ENCODE measurements around the gene ITPR2.

DNA sequence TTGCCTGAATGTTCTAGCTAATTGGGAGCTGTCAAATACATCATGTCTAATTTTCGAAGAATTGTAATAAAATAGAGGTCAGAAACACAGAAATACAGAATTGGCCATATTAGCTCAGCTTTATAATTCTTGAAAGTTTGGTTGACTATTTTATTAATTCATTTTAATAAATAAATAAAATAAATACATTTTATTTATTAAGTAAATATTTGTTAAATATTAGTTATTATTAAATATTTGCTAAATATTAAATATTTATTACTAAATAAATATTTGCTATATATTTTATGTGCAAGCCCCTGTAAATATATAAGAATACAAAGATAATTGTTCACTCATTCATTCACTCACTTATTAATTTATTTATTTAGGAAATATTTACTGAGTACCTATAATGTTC is 406.3 kb downstream of the ITPR2 start:
- no peak for TF ChIP-seq POLR2AphosphoS5 (IDR thresholded peaks at IDR 0.05; ENCODE audit: low read depth)
- TF ChIP-seq, protein P1, sequence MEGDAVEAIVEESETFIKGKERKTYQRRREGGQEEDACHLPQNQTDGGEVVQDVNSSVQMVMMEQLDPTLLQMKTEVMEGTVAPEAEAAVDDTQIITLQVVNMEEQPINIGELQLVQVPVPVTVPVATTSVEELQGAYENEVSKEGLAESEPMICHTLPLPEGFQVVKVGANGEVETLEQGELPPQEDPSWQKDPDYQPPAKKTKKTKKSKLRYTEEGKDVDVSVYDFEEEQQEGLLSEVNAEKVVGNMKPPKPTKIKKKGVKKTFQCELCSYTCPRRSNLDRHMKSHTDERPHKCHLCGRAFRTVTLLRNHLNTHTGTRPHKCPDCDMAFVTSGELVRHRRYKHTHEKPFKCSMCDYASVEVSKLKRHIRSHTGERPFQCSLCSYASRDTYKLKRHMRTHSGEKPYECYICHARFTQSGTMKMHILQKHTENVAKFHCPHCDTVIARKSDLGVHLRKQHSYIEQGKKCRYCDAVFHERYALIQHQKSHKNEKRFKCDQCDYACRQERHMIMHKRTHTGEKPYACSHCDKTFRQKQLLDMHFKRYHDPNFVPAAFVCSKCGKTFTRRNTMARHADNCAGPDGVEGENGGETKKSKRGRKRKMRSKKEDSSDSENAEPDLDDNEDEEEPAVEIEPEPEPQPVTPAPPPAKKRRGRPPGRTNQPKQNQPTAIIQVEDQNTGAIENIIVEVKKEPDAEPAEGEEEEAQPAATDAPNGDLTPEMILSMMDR (IDR thresholded peaks at IDR 0.05; ENCODE audit: insufficient read depth, low read length): no peak
- TF ChIP-seq, protein P2, sequence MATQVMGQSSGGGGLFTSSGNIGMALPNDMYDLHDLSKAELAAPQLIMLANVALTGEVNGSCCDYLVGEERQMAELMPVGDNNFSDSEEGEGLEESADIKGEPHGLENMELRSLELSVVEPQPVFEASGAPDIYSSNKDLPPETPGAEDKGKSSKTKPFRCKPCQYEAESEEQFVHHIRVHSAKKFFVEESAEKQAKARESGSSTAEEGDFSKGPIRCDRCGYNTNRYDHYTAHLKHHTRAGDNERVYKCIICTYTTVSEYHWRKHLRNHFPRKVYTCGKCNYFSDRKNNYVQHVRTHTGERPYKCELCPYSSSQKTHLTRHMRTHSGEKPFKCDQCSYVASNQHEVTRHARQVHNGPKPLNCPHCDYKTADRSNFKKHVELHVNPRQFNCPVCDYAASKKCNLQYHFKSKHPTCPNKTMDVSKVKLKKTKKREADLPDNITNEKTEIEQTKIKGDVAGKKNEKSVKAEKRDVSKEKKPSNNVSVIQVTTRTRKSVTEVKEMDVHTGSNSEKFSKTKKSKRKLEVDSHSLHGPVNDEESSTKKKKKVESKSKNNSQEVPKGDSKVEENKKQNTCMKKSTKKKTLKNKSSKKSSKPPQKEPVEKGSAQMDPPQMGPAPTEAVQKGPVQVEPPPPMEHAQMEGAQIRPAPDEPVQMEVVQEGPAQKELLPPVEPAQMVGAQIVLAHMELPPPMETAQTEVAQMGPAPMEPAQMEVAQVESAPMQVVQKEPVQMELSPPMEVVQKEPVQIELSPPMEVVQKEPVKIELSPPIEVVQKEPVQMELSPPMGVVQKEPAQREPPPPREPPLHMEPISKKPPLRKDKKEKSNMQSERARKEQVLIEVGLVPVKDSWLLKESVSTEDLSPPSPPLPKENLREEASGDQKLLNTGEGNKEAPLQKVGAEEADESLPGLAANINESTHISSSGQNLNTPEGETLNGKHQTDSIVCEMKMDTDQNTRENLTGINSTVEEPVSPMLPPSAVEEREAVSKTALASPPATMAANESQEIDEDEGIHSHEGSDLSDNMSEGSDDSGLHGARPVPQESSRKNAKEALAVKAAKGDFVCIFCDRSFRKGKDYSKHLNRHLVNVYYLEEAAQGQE (IDR thresholded peaks at IDR 0.05; ENCODE audit: insufficient replicate concordance, low read depth): no peak

Data from HL-60 (cell line).